Thoracic aorta (tissue), 2 donors: ENCODE measurements around the gene KRTAP10-12. TPM values are rescaled to one million over a fixed set of nuclear protein-coding genes. Genes with fewer than 3 reads are reported as not detected.

Source experiments
- ATAC-seq: fragments of 150-250 bp; one replicate; pipeline ENCODE4 v1.8.0; 2017; ENCODE audit warnings: low read depth; ENCODE audit not compliant: insufficient number of reproducible peaks, low FRiP score
- DNase-seq: peaks from one replicate; pipeline ENCODE4 v3.0.0-alpha.2; 2020; ENCODE audit warnings: low spot score
- H3K27ac ChIP-seq, 2 donors: fragments of 200-600 bp; sonication (generic); 1 replicate in 1 of 2; 2 replicates in 1 of 2; pipeline ENCODE4 v1.5.1; 2016; ENCODE audit warnings: mild to moderate bottlenecking in 2 of 2, moderate library complexity in 2 of 2
- H3K27me3 ChIP-seq: fragments of 200-600 bp; sonication (generic); replicated peaks from 2 replicates; pipeline ENCODE4 v1.6.0; 2016; ENCODE audit warnings: mild to moderate bottlenecking; ENCODE audit not compliant: insufficient read depth
- H3K36me3 ChIP-seq: fragments of 200-600 bp; sonication (generic); one replicate; pipeline ENCODE4 v1.5.1; 2016
- H3K4me1 ChIP-seq, 2 donors: fragments of 200-600 bp; sonication (generic); 1 replicate in 1 of 2; 2 replicates in 1 of 2; pipeline versions ENCODE4 v1.5.1 to v1.6.0; 2016; ENCODE audit warnings: low read depth in 2 of 2, mild to moderate bottlenecking in 1 of 2; ENCODE audit not compliant: control insufficient read depth in 1 of 2
- H3K4me3 ChIP-seq: fragments of 200-600 bp; sonication (generic); 2 replicates; pipeline ENCODE4 v1.5.1; 2016; ENCODE audit warnings: mild to moderate bottlenecking
- H3K9me3 ChIP-seq: fragments of 200-600 bp; sonication (generic); 2 replicates; pipeline ENCODE4 v1.5.1; 2016
- total RNA-seq, 2 donors: library from RNA; depleted of rRNA; stranded (reverse); fragments of >200 nt; gene quantifications; one replicate each; pipeline versions ENCODE4 v1.1.0 to v1.2.3, GENCODE V29; 2016
- TF ChIP-seq, protein P1 (sequence below): fragments of 200-600 bp; sonication (generic); IDR thresholded peaks from one replicate; pipeline ENCODE4 v1.5.1; 2019; ENCODE audit warnings: antibody characterized with exemption

KRTAP10-12 gene
- total RNA-seq, 2 donors from 2014 or later = not detected

DNA sequence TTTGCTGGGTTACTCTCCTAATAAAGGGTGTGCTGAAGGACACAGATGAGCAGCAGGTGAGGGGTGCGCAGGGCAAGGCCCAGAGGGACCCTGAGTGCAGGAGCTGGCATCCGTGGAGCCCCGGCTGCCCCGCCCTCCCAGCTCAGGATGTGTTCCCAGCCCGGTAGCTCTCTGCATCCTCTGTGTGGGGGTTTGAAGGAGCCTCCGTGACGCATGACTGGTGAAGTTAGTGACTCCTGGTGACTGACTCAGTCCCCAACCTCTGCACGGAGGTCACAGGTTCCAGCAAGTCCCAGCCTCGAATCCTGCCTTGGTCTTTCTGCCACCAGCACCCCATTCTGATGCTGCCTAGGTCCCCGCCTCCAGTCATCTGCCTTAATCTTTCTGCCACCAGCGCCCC lies 36.0 kb downstream of the KRTAP10-12 start:
- TF ChIP-seq, protein P1, sequence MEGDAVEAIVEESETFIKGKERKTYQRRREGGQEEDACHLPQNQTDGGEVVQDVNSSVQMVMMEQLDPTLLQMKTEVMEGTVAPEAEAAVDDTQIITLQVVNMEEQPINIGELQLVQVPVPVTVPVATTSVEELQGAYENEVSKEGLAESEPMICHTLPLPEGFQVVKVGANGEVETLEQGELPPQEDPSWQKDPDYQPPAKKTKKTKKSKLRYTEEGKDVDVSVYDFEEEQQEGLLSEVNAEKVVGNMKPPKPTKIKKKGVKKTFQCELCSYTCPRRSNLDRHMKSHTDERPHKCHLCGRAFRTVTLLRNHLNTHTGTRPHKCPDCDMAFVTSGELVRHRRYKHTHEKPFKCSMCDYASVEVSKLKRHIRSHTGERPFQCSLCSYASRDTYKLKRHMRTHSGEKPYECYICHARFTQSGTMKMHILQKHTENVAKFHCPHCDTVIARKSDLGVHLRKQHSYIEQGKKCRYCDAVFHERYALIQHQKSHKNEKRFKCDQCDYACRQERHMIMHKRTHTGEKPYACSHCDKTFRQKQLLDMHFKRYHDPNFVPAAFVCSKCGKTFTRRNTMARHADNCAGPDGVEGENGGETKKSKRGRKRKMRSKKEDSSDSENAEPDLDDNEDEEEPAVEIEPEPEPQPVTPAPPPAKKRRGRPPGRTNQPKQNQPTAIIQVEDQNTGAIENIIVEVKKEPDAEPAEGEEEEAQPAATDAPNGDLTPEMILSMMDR = no peak
- Histone ChIP-seq H3K36me3 (no peaks in the 10 kb centered on the region), H3K4me3 (no peak overlapping the region), H3K27me3 (no peaks in the 10 kb centered on the region), H3K4me1 (no peaks in the 10 kb centered on the region), H3K9me3 (peaks cover 17% of the 10 kb centered on the region), H3K27ac (no peak overlapping the region)
- ATAC-seq (no peak), DNase-seq (no peak)

DNA sequence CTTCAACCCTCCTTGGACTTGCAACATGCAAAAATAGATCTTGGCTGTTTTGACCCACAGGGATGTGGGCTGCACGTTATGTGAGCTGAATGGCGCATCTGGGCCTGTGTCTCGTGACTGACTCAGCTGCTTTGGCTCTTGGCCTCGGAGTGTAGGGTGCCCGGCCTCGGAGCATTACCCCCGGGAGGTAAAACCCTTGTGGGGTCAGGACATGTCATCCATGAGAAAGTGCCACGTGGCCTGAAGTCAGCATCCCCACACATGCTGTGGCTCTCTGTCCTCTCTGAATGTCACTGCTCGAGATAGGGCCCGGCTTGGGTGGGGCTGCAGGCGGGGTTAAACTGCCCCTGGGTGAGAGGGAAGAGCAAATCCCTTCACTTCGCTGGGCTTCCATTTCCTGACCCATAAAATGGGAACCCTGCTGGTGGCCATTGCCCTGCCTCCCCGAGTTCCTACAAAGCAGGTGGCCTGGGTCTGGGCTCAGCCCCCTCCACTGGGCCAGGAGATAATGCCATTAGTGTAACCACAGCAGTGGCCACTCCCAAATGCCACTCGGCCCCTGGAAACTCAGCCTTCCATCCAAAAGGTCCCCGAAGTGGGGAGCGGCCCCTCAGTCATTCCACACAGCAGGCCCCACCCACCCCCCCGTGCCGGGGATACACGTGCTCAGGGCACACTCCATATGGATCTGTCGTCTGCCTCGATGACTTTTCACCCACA lies 37.2 kb downstream of the KRTAP10-12 start:
- H3K36me3 ChIP-seq = no peaks in the 10 kb centered on the region
- no peak for ATAC-seq
- no peaks in the 10 kb centered on the region for H3K4me1 ChIP-seq
- TF ChIP-seq, protein P1 = no peak
- H3K9me3 ChIP-seq = peaks cover 29% of the 10 kb centered on the region
- no peak for DNase-seq
- no peaks in the 10 kb centered on the region for H3K27me3 ChIP-seq
- no peak overlapping the region for H3K4me3 ChIP-seq
- no peak overlapping the region for H3K27ac ChIP-seq

DNA sequence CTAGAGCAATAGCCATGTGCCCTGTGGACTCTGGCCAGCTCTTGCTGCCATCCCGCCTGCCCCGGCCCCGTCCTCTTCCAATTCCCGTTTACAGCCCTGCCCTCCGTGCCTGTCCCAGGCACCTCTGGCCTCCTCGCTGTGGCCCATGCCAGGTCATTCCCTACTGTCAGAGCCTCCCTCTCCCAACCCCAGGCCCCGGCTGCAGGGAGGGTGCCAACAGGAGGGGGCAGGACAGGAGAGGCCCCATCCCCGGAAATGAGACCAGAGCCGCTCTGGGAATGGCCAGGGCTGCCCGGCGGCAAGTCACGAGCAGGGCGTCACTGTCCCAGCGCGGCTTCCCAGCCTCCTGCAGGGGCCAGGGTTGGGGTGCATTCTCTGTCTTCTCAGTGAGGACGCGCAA lies 37.9 kb downstream of the KRTAP10-12 start:
- Histone ChIP-seq H3K4me1 (no peaks in the 10 kb centered on the region), H3K9me3 (peaks cover 29% of the 10 kb centered on the region), H3K27me3 (no peaks in the 10 kb centered on the region), H3K4me3 (no peak overlapping the region), H3K36me3 (no peaks in the 10 kb centered on the region), H3K27ac (no peak overlapping the region)
- DNase-seq (no peak), ATAC-seq (no peak)
- TF ChIP-seq, protein P1 = no peak

DNA sequence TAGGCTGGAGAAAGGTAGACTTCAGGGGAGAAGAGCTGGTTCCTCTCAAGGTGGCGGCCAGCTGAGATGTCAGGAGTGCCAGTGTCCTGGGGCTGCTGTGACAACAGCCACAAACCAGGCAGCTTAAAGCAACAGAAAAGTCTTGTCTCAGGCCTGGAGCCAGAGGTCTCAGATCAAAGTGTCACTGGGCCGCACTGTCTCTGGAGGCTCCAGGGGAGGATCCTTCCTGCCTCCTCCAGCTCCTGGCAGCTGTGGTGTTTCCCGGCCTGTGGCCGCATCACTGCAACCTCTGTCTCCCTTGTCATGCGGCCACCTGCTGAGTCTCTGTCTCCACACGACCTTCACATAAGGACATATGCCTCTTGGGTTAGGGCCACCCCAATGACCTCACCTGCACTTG lies 38.8 kb downstream of the KRTAP10-12 start:
- no peak overlapping the region for H3K4me3 ChIP-seq
- TF ChIP-seq, protein P1 = no peak
- H3K27me3 ChIP-seq = no peaks in the 10 kb centered on the region
- no peak overlapping the region for H3K27ac ChIP-seq
- ATAC-seq (no peak), DNase-seq (no peak)
- H3K4me1 ChIP-seq = no peaks in the 10 kb centered on the region
- no peaks in the 10 kb centered on the region for H3K36me3 ChIP-seq
- peaks cover 29% of the 10 kb centered on the region for H3K9me3 ChIP-seq

DNA sequence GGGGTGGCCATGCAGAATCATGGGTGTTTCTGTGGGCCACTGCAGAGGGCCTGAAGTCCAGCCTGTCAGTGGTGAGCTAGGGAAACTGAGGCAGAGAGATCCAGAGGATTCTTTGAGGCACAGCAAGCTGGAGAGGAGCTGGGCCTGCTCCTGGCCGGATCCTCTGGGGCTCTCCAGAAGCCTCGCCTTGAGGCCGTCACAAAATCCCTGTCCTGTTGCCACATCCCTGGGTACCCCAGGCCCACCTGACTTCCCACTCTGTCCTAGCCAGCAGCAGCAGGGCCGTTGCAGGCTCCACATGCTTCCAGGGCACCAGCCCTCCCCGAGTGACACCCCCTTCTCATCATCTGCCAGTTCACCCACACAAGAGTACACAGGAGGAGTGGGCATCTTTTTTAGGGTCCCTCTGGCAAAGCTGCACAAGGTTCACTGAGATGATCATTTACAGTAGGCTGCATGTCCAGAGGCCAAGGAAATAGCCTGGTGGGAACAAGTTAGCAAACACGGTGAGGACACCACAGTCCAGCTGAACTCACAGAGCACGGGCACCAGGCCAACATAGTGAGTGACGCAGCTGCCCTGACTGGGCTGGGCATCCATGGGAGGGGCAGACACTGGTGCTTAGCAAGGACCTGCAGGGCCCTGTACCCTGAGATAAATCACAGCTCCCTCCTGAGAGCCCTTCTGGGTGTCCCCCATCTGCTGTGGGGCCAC lies 39.5 kb downstream of the KRTAP10-12 start:
- no peak overlapping the region for H3K4me3 ChIP-seq
- no peaks in the 10 kb centered on the region for H3K4me1 ChIP-seq
- no peaks in the 10 kb centered on the region for H3K36me3 ChIP-seq
- H3K9me3 ChIP-seq = peaks cover 29% of the 10 kb centered on the region
- TF ChIP-seq, protein P1 = no peak
- no peaks in the 10 kb centered on the region for H3K27me3 ChIP-seq
- no peak for DNase-seq
- no peak for ATAC-seq
- H3K27ac ChIP-seq = no peak overlapping the region
